SK-N-SH treated with all-trans-retinoic acid at 6 μM for 48 hours (cell line): ENCODE results near the gene SLX9.

Experiments used
- ATAC-seq: fragments of 200-7000 bp; cut with Tn5 transposase; 3 replicates; pipeline ENCODE4 v1.9.1; 2020; ENCODE audit warnings: mild to moderate bottlenecking, moderate library complexity
- ARNTL ChIP-seq: fragments of 450-650 bp; formaldehyde crosslinking; IDR thresholded peaks from 2 replicates; pipeline ENCODE4 v1.5.0; 2020; ENCODE audit warnings: low read depth, mild to moderate bottlenecking, moderate library complexity, borderline replicate concordance
- CREB5 ChIP-seq: fragments of 250-450 bp; sonication (Bioruptor Pico); IDR thresholded peaks from 2 replicates; pipeline ENCODE4 v1.5.1; 2020; ENCODE audit warnings: low read depth, mild to moderate bottlenecking, moderate library complexity
- CSDC2 ChIP-seq: fragments of 250-450 bp; sonication (Bioruptor Pico); IDR thresholded peaks from 2 replicates; pipeline ENCODE4 v1.5.0; 2020; ENCODE audit warnings: mild to moderate bottlenecking, moderate library complexity
- CSRNP3 ChIP-seq: fragments of 250-450 bp; sonication (Bioruptor Pico); IDR thresholded peaks from 2 replicates; pipeline ENCODE4 v1.5.1; 2021; ENCODE audit warnings: mild to moderate bottlenecking, moderate library complexity
- ESRRG ChIP-seq: fragments of 250-450 bp; sonication (Bioruptor Pico); IDR thresholded peaks from 2 replicates; pipeline ENCODE4 v1.6.1; 2021; ENCODE audit warnings: mild to moderate bottlenecking
- GLIS3 ChIP-seq: fragments of 250-450 bp; sonication (Bioruptor Pico); IDR thresholded peaks from 2 replicates; pipeline ENCODE4 v1.5.0; 2020; ENCODE audit warnings: mild to moderate bottlenecking, moderate library complexity
- ISL1 ChIP-seq: fragments of 250-450 bp; sonication (Bioruptor Pico); IDR thresholded peaks from 2 replicates; pipeline ENCODE4 v2.1.2; 2022; ENCODE audit warnings: mild to moderate bottlenecking, moderate library complexity
- OSR1 ChIP-seq: fragments of 250-450 bp; sonication (Bioruptor Pico); IDR thresholded peaks from 2 replicates; pipeline ENCODE4 v1.8.0; 2022; ENCODE audit warnings: moderate library complexity, mild to moderate bottlenecking, inconsistent platforms
- PATZ1 ChIP-seq: fragments of 250-450 bp; sonication (Bioruptor Pico); IDR thresholded peaks from 2 replicates; pipeline ENCODE4 v1.8.0; 2020; ENCODE audit warnings: mild to moderate bottlenecking, moderate library complexity, borderline replicate concordance
- POU6F1 ChIP-seq: fragments of 250-450 bp; sonication (Bioruptor Pico); IDR thresholded peaks from 2 replicates; pipeline ENCODE4 v1.8.0; 2021; ENCODE audit warnings: low read depth, mild to moderate bottlenecking, moderate library complexity, borderline replicate concordance
- PPARA ChIP-seq: fragments of 250-450 bp; sonication (Bioruptor Pico); IDR thresholded peaks from 2 replicates; pipeline ENCODE4 v1.5.0; 2020; ENCODE audit warnings: mild to moderate bottlenecking, borderline replicate concordance
- RARB ChIP-seq: fragments of 250-450 bp; sonication (Bioruptor Pico); IDR thresholded peaks from 2 replicates; pipeline ENCODE4 v1.8.0; 2021; ENCODE audit warnings: mild to moderate bottlenecking, moderate library complexity
- TCF4 ChIP-seq: fragments of 250-450 bp; sonication (Bioruptor Pico); IDR thresholded peaks from 2 replicates; pipeline ENCODE4 v1.8.0; 2021; ENCODE audit warnings: mild to moderate bottlenecking, moderate library complexity, borderline replicate concordance
- TSHZ2 ChIP-seq: fragments of 250-450 bp; sonication (Bioruptor Pico); IDR thresholded peaks from 2 replicates; pipeline ENCODE4 v1.5.0; 2020; ENCODE audit warnings: mild to moderate bottlenecking, moderate library complexity
- ZC3H10 ChIP-seq: fragments of 250-450 bp; sonication (Bioruptor Pico); IDR thresholded peaks from 2 replicates; pipeline ENCODE4 v1.5.1; 2021; ENCODE audit warnings: mild to moderate bottlenecking, moderate library complexity
- ZFP3 ChIP-seq: fragments of 250-450 bp; sonication (Bioruptor Pico); IDR thresholded peaks from 2 replicates; pipeline ENCODE4 v1.5.0; 2020; ENCODE audit warnings: mild to moderate bottlenecking, moderate library complexity
- ZFP30 ChIP-seq: fragments of 450-650 bp; formaldehyde crosslinking; IDR thresholded peaks from 2 replicates; pipeline ENCODE4 v1.5.0; 2022; ENCODE audit warnings: mild to moderate bottlenecking, moderate library complexity
- ZNF565 ChIP-seq: fragments of 450-650 bp; formaldehyde crosslinking; conservative IDR thresholded peaks from 2 replicates; pipeline ENCODE4 v1.5.0; 2020; ENCODE audit warnings: low read depth, mild to moderate bottlenecking, moderate library complexity
- ZNF8 ChIP-seq: fragments of 450-650 bp; formaldehyde crosslinking; IDR thresholded peaks from 2 replicates; pipeline ENCODE4 v1.5.0; 2020; ENCODE audit warnings: mild to moderate bottlenecking, moderate library complexity

Gene SLX9

GRCh38 chr21:44932408-44933181, 7.2 kb upstream of the SLX9 start:
- TF ChIP-seq ISL1 (no peak), CSRNP3 (no peak), ZFP30 (CRISPR knock-in tag) (no peak), PATZ1 (no peak), TSHZ2 (CRISPR knock-in tag) (no peak), GLIS3 (CRISPR knock-in tag) (no peak), OSR1 (CRISPR knock-in tag) (no peak), ZC3H10 (no peak), TCF4 (no peak), ZFP3 (CRISPR knock-in tag) (no peak), ZNF565 (no peak), ZNF8 (CRISPR knock-in tag) (no peak), RARB (no peak), PPARA (CRISPR knock-in tag) (no peak), ESRRG (no peak), CREB5 (CRISPR knock-in tag) (no peak), POU6F1 (CRISPR knock-in tag) (no peak)
- TF ChIP-seq, all 23 proteins: peak for 0
- peak; percentile 47 for ATAC-seq

- no peak for TF ChIP-seq ZFP30 (CRISPR knock-in tag)
- TF ChIP-seq GLIS3 (CRISPR knock-in tag), result no peak
- TF ChIP-seq TSHZ2 (CRISPR knock-in tag), result no peak
- no peak for TF ChIP-seq ARNTL (CRISPR knock-in tag)
- no peak for TF ChIP-seq ZNF565
- no peak for TF ChIP-seq ZNF8 (CRISPR knock-in tag)
- TF ChIP-seq CSDC2 (CRISPR knock-in tag), result no peak
- TF ChIP-seq RARB, result no peak
- TF ChIP-seq TCF4, result no peak
- no peak for TF ChIP-seq PPARA (CRISPR knock-in tag)
- ATAC-seq, result no peak
Measured at GRCh38 chr21:44933199-44933917, 6.5 kb upstream of the SLX9 start.
